ENCODE results near the gene KCNAB1.

DNA sequence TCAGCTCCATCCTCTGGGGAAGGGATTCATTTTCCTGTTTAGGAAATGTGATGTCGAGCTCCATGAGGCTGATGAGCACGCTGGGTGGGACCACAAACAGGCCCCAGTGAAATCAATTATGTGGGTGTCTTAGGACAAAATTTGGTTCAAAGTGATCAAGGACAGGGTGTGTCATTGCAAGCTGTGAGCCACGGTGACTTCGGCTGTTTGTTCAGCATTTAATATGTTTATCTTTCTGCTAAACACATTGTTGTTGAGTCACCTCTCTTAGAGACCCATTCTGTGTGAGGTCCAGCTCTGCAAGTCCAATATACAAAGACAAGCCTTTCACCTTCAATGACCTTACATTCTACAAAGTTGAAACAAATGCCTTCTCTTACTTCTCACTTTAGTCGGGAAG is 393.2 kb downstream of the KCNAB1 start:
- TF ChIP-seq GABPA (IDR thresholded peaks at IDR 0.05 in 1 of 2, conservative IDR thresholded peaks at IDR 0.05 in 1 of 2) (no peak), TAF1 (conservative IDR thresholded peaks at IDR 0.05) (no peak), RAD21 (IDR thresholded peaks at IDR 0.05) (no peak), YY1 (IDR thresholded peaks at IDR 0.05) (no peak), JUND (IDR thresholded peaks at IDR 0.05) (no peak), EGR1 (IDR thresholded peaks at IDR 0.05; ENCODE audit: low read depth in 2 of 2) (no peak), ATF3 (IDR thresholded peaks at IDR 0.05) (no peak), HNF4G (IDR thresholded peaks at IDR 0.05) (no peak), MAX (IDR thresholded peaks at IDR 0.05) (no peak)
- TF ChIP-seq, protein P1, sequence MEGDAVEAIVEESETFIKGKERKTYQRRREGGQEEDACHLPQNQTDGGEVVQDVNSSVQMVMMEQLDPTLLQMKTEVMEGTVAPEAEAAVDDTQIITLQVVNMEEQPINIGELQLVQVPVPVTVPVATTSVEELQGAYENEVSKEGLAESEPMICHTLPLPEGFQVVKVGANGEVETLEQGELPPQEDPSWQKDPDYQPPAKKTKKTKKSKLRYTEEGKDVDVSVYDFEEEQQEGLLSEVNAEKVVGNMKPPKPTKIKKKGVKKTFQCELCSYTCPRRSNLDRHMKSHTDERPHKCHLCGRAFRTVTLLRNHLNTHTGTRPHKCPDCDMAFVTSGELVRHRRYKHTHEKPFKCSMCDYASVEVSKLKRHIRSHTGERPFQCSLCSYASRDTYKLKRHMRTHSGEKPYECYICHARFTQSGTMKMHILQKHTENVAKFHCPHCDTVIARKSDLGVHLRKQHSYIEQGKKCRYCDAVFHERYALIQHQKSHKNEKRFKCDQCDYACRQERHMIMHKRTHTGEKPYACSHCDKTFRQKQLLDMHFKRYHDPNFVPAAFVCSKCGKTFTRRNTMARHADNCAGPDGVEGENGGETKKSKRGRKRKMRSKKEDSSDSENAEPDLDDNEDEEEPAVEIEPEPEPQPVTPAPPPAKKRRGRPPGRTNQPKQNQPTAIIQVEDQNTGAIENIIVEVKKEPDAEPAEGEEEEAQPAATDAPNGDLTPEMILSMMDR (IDR thresholded peaks at IDR 0.05; ENCODE audit: low read depth, low read length, missing input control), result no peak
- TF ChIP-seq, protein P2, sequence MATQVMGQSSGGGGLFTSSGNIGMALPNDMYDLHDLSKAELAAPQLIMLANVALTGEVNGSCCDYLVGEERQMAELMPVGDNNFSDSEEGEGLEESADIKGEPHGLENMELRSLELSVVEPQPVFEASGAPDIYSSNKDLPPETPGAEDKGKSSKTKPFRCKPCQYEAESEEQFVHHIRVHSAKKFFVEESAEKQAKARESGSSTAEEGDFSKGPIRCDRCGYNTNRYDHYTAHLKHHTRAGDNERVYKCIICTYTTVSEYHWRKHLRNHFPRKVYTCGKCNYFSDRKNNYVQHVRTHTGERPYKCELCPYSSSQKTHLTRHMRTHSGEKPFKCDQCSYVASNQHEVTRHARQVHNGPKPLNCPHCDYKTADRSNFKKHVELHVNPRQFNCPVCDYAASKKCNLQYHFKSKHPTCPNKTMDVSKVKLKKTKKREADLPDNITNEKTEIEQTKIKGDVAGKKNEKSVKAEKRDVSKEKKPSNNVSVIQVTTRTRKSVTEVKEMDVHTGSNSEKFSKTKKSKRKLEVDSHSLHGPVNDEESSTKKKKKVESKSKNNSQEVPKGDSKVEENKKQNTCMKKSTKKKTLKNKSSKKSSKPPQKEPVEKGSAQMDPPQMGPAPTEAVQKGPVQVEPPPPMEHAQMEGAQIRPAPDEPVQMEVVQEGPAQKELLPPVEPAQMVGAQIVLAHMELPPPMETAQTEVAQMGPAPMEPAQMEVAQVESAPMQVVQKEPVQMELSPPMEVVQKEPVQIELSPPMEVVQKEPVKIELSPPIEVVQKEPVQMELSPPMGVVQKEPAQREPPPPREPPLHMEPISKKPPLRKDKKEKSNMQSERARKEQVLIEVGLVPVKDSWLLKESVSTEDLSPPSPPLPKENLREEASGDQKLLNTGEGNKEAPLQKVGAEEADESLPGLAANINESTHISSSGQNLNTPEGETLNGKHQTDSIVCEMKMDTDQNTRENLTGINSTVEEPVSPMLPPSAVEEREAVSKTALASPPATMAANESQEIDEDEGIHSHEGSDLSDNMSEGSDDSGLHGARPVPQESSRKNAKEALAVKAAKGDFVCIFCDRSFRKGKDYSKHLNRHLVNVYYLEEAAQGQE (IDR thresholded peaks at IDR 0.05), result no peak
- TF ChIP-seq, protein P3, sequence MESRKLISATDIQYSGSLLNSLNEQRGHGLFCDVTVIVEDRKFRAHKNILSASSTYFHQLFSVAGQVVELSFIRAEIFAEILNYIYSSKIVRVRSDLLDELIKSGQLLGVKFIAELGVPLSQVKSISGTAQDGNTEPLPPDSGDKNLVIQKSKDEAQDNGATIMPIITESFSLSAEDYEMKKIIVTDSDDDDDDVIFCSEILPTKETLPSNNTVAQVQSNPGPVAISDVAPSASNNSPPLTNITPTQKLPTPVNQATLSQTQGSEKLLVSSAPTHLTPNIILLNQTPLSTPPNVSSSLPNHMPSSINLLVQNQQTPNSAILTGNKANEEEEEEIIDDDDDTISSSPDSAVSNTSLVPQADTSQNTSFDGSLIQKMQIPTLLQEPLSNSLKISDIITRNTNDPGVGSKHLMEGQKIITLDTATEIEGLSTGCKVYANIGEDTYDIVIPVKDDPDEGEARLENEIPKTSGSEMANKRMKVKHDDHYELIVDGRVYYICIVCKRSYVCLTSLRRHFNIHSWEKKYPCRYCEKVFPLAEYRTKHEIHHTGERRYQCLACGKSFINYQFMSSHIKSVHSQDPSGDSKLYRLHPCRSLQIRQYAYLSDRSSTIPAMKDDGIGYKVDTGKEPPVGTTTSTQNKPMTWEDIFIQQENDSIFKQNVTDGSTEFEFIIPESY (IDR thresholded peaks at IDR 0.05), result no peak

Data from liver (tissue), 3 donors.